ENCODE measurements around the gene TSPYL1. TPM values are rescaled to one million over a fixed set of nuclear protein-coding genes. Genes with fewer than 3 reads are reported as not detected.

Gene TSPYL1
- total and polyA plus RNA-seq, 2 of the 8 experiments (the other 6 are each of a cell fraction or from before 2014, with no cell fraction given): 33.2 to 79.1 TPM

DNA sequence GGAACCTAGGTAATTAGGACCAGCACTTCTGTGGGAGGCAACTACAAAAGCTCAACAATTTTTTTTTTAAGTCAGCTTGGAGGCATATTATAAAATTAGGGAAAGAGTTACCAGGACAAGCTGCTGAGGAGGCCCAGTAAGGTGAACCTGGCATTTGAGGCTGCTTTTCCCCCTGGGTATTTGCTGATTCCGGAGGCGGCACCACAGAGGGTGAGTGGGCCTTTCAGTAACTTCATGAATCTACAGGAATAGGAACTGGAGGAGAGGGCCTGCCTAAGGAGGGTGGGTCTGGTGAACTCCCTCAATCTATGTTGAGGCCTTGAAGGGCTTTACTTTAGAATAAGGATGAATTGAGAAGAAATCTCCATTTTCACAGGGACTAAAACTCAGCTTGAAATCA lies 40.5 kb downstream of the TSPYL1 start:
- Histone ChIP-seq H3K56ac (replicated peaks; ENCODE audit: insufficient read length, low read depth, low read length) (no peak overlapping the region), H3K9me3 (ENCODE audit: insufficient read depth in 2 of 2, low read depth in 1 of 2, low read length in 1 of 2) (no peaks in the 10 kb centered on the region), H3K23me2 (ENCODE audit: low read depth, low read length) (no peaks in the 10 kb centered on the region), H2BK120ac (replicated peaks; ENCODE audit: low read depth, low read length) (no peak overlapping the region), H3K23ac (ENCODE audit: insufficient read length) (no peak overlapping the region), H3K4me1 (replicated peaks in 1 of 4; ENCODE audit: control insufficient read depth in 3 of 4, insufficient read depth in 4 of 4, low read length in 3 of 4) (no peaks in the 10 kb centered on the region), H3K9ac (replicated peaks in 1 of 4; ENCODE audit: extremely low read depth in 1 of 4, low read depth in 3 of 4, low read length in 3 of 4) (no peak overlapping the region), H3K27ac (ENCODE audit: low read depth, low read length) (no peak overlapping the region), H2BK12ac (ENCODE audit: low read depth, low read length) (no peak overlapping the region), H3K36me3 (ENCODE audit: control insufficient read depth in 2 of 4, insufficient read depth in 4 of 4, low read length in 3 of 4) (peaks cover 0 to 28% (median 15%) of the 10 kb centered on the region in 4 experiments; a peak in 4 of 8 replicates), H2AK5ac (ENCODE audit: low read depth, low read length) (no peak overlapping the region), H2BK5ac (ENCODE audit: low read depth, low read length) (no peak overlapping the region), H2AFZ (ENCODE audit: low read length) (no peak overlapping the region), H3K14ac (ENCODE audit: insufficient read length) (no peak overlapping the region), H3K79me1 (ENCODE audit: low read depth, low read length) (no peaks in the 10 kb centered on the region), H3K4ac (replicated peaks; ENCODE audit: insufficient read length, low read depth, low read length) (no peak overlapping the region), H3K4me3 (ENCODE audit: extremely low read depth in 1 of 4, insufficient read depth in 2 of 4, low read depth in 3 of 4, low read length in 4 of 4) (no peak overlapping the region), H4K91ac (replicated peaks; ENCODE audit: insufficient read length, low read length) (no peak overlapping the region), H4K5ac (ENCODE audit: insufficient read length, low read depth, low read length) (no peak overlapping the region), H2BK15ac (ENCODE audit: low read length) (no peak overlapping the region), H3K4me2 (ENCODE audit: insufficient read depth in 1 of 2, low read depth in 2 of 2, low read length in 2 of 2) (no peak overlapping the region), H4K20me1 (replicated peaks in 1 of 2; ENCODE audit: control insufficient read depth in 1 of 2, insufficient read depth in 2 of 2, low read length in 2 of 2) (no peaks in the 10 kb centered on the region), H4K8ac (ENCODE audit: extremely low read depth, insufficient read depth, low read length) (no peak overlapping the region), H2BK20ac (ENCODE audit: low read length) (no peak overlapping the region), H3K18ac (ENCODE audit: extremely low read depth, low read length) (no peak overlapping the region), H3K79me2 (ENCODE audit: control insufficient read depth in 1 of 2, insufficient read depth in 2 of 2, low read length in 2 of 2) (no peaks in the 10 kb centered on the region), H3K27me3 (replicated peaks in 1 of 4; ENCODE audit: control insufficient read depth in 3 of 4, extremely low read depth in 1 of 4, insufficient read depth in 3 of 4, low read length in 3 of 4) (no peaks in the 10 kb centered on the region)
- FAIRE-seq (no peak), DNase-seq (ENCODE audit: low read depth in 1 of 2, low spot score in 2 of 2) (no peak)
- TF ChIP-seq RAD21 (IDR thresholded peaks at IDR 0.05 in 1 of 2, conservative IDR thresholded peaks at IDR 0.05 in 1 of 2; ENCODE audit: low read depth in 2 of 2, low read length in 2 of 2) (no peak), SP2 (IDR thresholded peaks at IDR 0.05; ENCODE audit: low read length) (no peak), POLR2A (IDR thresholded peaks at IDR 0.05; ENCODE audit: control extremely low read depth in 1 of 2, low read depth in 2 of 2, low read length in 2 of 2) (no peak)
- TF ChIP-seq, protein P1, sequence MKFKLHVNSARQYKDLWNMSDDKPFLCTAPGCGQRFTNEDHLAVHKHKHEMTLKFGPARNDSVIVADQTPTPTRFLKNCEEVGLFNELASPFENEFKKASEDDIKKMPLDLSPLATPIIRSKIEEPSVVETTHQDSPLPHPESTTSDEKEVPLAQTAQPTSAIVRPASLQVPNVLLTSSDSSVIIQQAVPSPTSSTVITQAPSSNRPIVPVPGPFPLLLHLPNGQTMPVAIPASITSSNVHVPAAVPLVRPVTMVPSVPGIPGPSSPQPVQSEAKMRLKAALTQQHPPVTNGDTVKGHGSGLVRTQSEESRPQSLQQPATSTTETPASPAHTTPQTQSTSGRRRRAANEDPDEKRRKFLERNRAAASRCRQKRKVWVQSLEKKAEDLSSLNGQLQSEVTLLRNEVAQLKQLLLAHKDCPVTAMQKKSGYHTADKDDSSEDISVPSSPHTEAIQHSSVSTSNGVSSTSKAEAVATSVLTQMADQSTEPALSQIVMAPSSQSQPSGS (IDR thresholded peaks at IDR 0.05; ENCODE audit: low read length): no peak
- 91% methylated on average over 2 of the region's 2 CpGs; no CpG with 5 or more reads in 1 of the 2 experiments for whole genome bisulfite sequencing, 2 experiments (ENCODE audit: extremely low coverage in 1 of 2, insufficient coverage in 1 of 2, insufficient read length in 1 of 2, insufficient replicate concordance in 2 of 2, low coverage in 1 of 2, low lambda C conversion rate in 2 of 2, missing lambda C conversion rate in 1 of 2)
- ChIA-PET CTCF (ENCODE audit: partially characterized antibody) (interaction anchor here (1.2 kb wide), 1 partner anchor 29 kb away, joined by 3 read pairs; no protein-coding TSS in a partner anchor), POLR2A (ENCODE audit: partially characterized antibody) (no interaction called here)

Measured in H1 (cell line).